DND-41 (cell line): ENCODE data around the gene MIGA2.
A peak's percentile ranks its signal among the peaks of the same experiment; 100 is the strongest.

Experiments
- ATAC-seq: fragments of 200-7000 bp; cut with Tn5 transposase; 3 replicates; pipeline ENCODE4 v1.9.1; 2021; ENCODE audit warnings: low read depth; ENCODE audit not compliant: insufficient read depth
- DNase-seq: peaks from one replicate; pipeline ENCODE4 v3.0.0-alpha.2; 2020
- H2AFZ ChIP-seq: 2 replicates; pipeline ENCODE4 v1.6.0; 2012; ENCODE audit warnings: low read depth, low read length
- H3K27ac ChIP-seq: 2 replicates; pipeline ENCODE4 v1.5.1; 2012; ENCODE audit warnings: low read length, inconsistent platforms
- H3K27me3 ChIP-seq: fragments of 200-600 bp; sonication (generic); 2 replicates; pipeline ENCODE4 v1.6.0; 2012; ENCODE audit warnings: low read length, mild to moderate bottlenecking, inconsistent platforms; ENCODE audit not compliant: insufficient read depth, poor library complexity
- H3K36me3 ChIP-seq: 2 replicates; pipeline ENCODE4 v1.5.1; 2012; ENCODE audit warnings: low read length, inconsistent platforms; ENCODE audit not compliant: insufficient read depth
- H3K4me1 ChIP-seq: 2 replicates; pipeline ENCODE4 v1.5.1; 2012; ENCODE audit warnings: mild to moderate bottlenecking, low read length; ENCODE audit not compliant: insufficient read depth
- H3K4me2 ChIP-seq: 2 replicates; pipeline ENCODE4 v1.6.0; 2012; ENCODE audit warnings: mild to moderate bottlenecking, moderate library complexity, low read length, inconsistent platforms; ENCODE audit not compliant: insufficient read depth
- H3K4me3 ChIP-seq, 2 experiments: fragments of 200-600 bp in 1 of 2; shearing (Covaris generic) in 1 of 2; 2 replicates each; pipeline ENCODE4 v1.5.1; 2012 to 2016; ENCODE audit warnings: inconsistent platforms in 2 of 2, low read length in 2 of 2, mild to moderate bottlenecking in 2 of 2, low read depth in 1 of 2, moderate library complexity in 1 of 2
- H3K79me2 ChIP-seq: 2 replicates; pipeline ENCODE4 v1.6.0; 2012; ENCODE audit warnings: low read length, inconsistent platforms; ENCODE audit not compliant: insufficient read depth
- H3K9ac ChIP-seq: 2 replicates; pipeline ENCODE4 v1.6.0; 2012; ENCODE audit warnings: low read depth, mild to moderate bottlenecking, inconsistent platforms, low read length, moderate library complexity
- H3K9me3 ChIP-seq: 2 replicates; pipeline ENCODE4 v1.5.1; 2012; ENCODE audit warnings: low read length, moderate library complexity, mild to moderate bottlenecking, inconsistent platforms; ENCODE audit not compliant: insufficient read depth, severe bottlenecking
- H4K20me1 ChIP-seq: 2 replicates; pipeline ENCODE4 v1.6.0; 2012; ENCODE audit warnings: low read length; ENCODE audit not compliant: insufficient read depth
- CTCF ChIP-seq: IDR thresholded peaks from 2 replicates; pipeline ENCODE4 v1.5.1; 2012; ENCODE audit warnings: borderline replicate concordance, low read length, moderate library complexity, mild to moderate bottlenecking; ENCODE audit not compliant: poor library complexity, severe bottlenecking; ENCODE audit errors: extremely low read depth
- EZH2 ChIP-seq: IDR thresholded peaks from 3 replicates; pipeline ENCODE4 v1.6.1; 2012; ENCODE audit warnings: borderline replicate concordance, low read depth, mild to moderate bottlenecking, moderate library complexity, low read length, inconsistent platforms; ENCODE audit not compliant: severe bottlenecking

MIGA2 gene

GRCh38 chr9:129080601-129081387, 44.4 kb downstream of the MIGA2 start, which contains the start of gene DOLPP1:
DOLPP1 (plus strand) TSS chr9:129081111; CDS start chr9:129081132, 21 bp downstream.
- peak; percentile 95 for ATAC-seq
- peak within 1 kb of the TSS; percentile 85 for H3K27ac ChIP-seq

GRCh38 chr9:129081388-129081904, 45.0 kb downstream of the MIGA2 start:
- DNase-seq (no peak), ATAC-seq (no peak)
- Histone ChIP-seq H3K4me2 (peak overlapping the region; percentile 76), H2AFZ (peak overlapping the region; percentile 94), H3K79me2 (peaks cover 28% of the 10 kb centered on the region), H3K9me3 (no peaks in the 10 kb centered on the region), H3K4me1 (peaks cover 37% of the 10 kb centered on the region), H3K9ac (peak overlapping the region; percentile 84), H3K4me3 (peak overlapping the region; percentile 91 to 96), H3K36me3 (peaks cover 32% of the 10 kb centered on the region), H3K27ac (peak overlapping the region; percentile 85), H3K27me3 (no peaks in the 10 kb centered on the region), H4K20me1 (peaks cover 24% of the 10 kb centered on the region)
- no peak for TF ChIP-seq CTCF

More at GRCh38 chr9:129080601-129081387, 44.4 kb downstream of the MIGA2 start, which contains the start of gene DOLPP1:
- Histone ChIP-seq H4K20me1 (peaks cover 24% of the 10 kb centered on the region), H3K79me2 (peaks cover 28% of the 10 kb centered on the region), H2AFZ (peak within 1 kb of the TSS; percentile 94), H3K27me3 (no peaks in the 10 kb centered on the region), H3K4me3 (peak within 1 kb of the TSS; percentile 91 to 96), H3K9me3 (no peaks in the 10 kb centered on the region), H3K36me3 (peaks cover 25% of the 10 kb centered on the region), H3K4me2 (peak within 1 kb of the TSS; percentile 76), H3K9ac (peak within 1 kb of the TSS; percentile 84), H3K4me1 (peaks cover 37% of the 10 kb centered on the region)
- TF ChIP-seq CTCF (no peak), EZH2 (peak; percentile 94)
- DNase-seq, result peak; percentile 99

- no peak overlapping the region for H3K9ac ChIP-seq
- DNase-seq (no peak), ATAC-seq (no peak)
- H3K27me3 ChIP-seq, result no peaks in the 10 kb centered on the region
- no peak overlapping the region for H2AFZ ChIP-seq
- peaks cover 24% of the 10 kb centered on the region for H4K20me1 ChIP-seq
- peaks cover 34% of the 10 kb centered on the region for H3K4me1 ChIP-seq
- no peak overlapping the region for H3K4me2 ChIP-seq
- peaks cover 28% of the 10 kb centered on the region for H3K79me2 ChIP-seq
- H3K36me3 ChIP-seq, result peaks cover 51% of the 10 kb centered on the region
- H3K9me3 ChIP-seq, result no peaks in the 10 kb centered on the region
- no peak overlapping the region for H3K4me3 ChIP-seq
- H3K27ac ChIP-seq, result no peak overlapping the region
- TF ChIP-seq CTCF (no peak), EZH2 (no peak)
Observed at GRCh38 chr9:129084087-129084486, 47.7 kb downstream of the MIGA2 start.
